Measurements from ENCODE around the gene NOX5. TPM values are rescaled to one million over a fixed set of nuclear protein-coding genes. Genes with fewer than 3 reads are reported as not detected.

The NOX5 gene
- total RNA-seq, 1 donor from 2014 or later, result not detected

- ATAC-seq (ENCODE audit: poor library complexity), result no peak
- DNase-seq, result no peak
- intact Hi-C loops (cut with DNase I), result no loop called here
Measured at GRCh38 chr15:69087366-69087976, 73.0 kb downstream of the NOX5 start.

- intact Hi-C loops (cut with DNase I), result no loop called here
- ATAC-seq (ENCODE audit: poor library complexity), result no peak
- DNase-seq, result no peak
Measured at GRCh38 chr15:69088300-69088965, 73.9 kb downstream of the NOX5 start.

DNA sequence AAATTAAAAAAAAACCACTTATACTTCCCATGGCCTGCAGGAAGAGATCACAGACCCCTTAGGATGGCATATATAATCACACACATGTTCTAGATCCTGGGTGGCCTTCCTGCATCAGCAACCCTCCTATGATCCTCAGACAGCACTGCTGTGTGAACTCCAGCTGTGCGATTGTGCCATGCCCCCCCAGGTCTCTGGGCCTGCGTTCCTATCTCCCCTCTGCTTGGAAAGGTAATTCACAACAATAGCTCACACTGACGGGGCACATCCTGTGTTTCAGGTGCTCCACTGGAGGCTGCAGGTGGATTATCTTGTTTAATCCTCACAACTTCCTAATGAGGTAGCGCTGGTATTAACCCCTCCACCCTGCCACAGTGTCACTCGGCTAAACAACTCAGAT is 74.8 kb downstream of the NOX5 start:
- ATAC-seq (ENCODE audit: poor library complexity), result no peak
- intact Hi-C loops (cut with DNase I), result no loop called here
- DNase-seq, result no peak

DNA sequence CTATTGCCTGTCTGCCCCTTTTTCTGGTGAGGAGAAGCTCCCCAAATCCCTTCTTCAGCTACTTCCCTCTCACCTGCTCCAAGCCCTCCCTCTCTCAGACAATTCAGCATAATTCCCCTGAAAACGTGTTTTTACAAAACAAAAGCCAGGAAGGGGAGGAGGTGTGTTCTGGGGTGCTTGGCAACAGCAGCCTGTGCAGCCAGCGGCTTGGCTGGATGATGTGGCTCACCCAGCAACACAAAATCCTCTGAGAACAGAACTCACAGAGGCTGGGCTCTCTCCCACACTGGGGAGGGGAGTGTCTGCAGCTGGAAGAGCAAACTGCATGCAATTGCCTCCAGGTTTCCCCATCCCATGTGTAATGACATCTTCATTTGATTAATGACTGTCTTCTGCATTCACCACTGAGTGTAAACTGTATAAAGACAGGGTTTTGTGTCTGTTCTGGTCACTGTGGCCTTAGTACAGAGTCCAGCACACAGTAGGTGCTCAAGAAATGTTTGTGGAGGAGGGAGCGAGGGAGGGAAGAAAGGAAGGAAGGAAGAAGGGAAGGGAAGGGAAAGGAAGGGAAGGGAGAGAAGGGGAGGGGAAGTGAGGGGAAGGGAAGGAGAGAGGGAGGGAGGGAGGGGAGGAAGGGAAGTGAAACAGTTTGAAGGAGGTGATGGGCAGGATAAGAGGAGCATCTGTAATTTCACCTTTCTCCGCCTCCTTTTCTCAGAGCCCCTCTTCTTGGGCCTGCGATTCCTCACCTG is 75.9 kb downstream of the NOX5 start:
- intact Hi-C loops (cut with DNase I), result no loop called here
- DNase-seq (no peak), ATAC-seq (ENCODE audit: poor library complexity) (no peak)

- DNase-seq (no peak), ATAC-seq (ENCODE audit: poor library complexity) (no peak)
- intact Hi-C loops (cut with DNase I), result no loop called here
Measured at GRCh38 chr15:69091654-69092053, 77.2 kb downstream of the NOX5 start.

DNA sequence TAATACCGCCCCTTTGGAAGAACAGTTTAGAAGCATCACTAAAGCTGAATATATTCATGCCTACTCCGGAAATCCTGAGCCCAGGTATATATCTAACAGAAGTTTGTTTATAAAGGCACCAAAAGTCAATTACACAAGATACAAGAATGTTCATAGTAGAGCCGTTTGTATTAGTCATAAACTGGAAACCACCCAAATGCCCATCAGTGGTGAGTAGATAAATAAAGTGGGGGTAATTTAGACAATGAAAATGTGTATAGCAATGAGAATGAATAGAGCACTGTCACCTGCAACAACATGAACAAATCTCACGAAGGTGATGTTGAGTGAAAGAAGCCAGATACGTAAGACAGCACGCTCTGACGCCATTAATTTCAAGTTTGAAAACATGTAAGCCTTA is 77.7 kb downstream of the NOX5 start:
- ATAC-seq (ENCODE audit: poor library complexity) (no peak), DNase-seq (no peak)
- intact Hi-C loops (cut with DNase I), result no loop called here

GRCh38 chr15:69093127-69093526 is 78.6 kb downstream of the NOX5 start:
- intact Hi-C loops (cut with DNase I), result no loop called here
- ATAC-seq (ENCODE audit: poor library complexity) (peak; percentile 29), DNase-seq (no peak)

- intact Hi-C loops (cut with DNase I), result no loop called here
- no peak for ATAC-seq (ENCODE audit: poor library complexity)
- DNase-seq, result no peak
Measured at GRCh38 chr15:69093614-69094013, 79.1 kb downstream of the NOX5 start.

DNA sequence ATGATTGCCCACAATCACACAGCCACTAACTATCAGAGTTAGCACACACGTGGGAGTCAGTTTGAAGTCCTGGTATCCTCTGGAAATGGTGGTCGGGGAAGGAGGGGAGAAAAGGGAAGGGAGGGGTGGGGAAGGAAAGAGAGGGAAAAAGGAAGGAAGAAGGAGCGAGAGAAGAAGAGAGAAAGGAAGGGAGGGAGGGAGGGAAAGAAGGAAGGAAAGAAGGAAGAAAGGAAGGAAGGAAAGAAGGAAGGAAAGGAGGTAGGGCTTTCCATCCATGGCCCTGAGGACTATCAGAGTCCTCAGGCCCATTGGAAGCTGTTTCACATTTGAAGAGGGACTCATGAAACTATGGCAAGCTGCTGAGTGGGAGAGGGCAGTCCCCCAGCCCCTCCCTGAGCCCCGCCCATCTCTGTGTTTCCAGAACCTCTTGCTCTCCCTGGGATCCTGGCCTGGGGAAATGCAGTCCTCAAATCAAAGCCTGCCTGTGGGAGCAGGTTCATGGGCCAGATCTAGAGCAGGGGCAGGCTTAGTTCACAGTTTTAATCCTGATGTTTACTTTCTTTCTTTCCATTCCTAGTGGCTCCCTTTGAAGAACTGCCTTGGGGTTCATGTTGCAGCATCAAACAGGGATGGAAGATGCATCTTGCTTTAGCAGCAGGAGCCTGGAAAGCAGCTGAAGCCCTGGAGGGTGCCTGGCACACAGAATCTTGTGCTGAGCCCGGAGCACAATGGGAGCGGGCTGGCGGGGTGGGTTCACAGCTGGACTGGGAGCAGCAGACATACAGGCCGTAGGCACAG is 79.8 kb downstream of the NOX5 start:
- intact Hi-C loops (cut with DNase I), result no loop called here
- DNase-seq (no peak), ATAC-seq (ENCODE audit: poor library complexity) (no peak)

DNA sequence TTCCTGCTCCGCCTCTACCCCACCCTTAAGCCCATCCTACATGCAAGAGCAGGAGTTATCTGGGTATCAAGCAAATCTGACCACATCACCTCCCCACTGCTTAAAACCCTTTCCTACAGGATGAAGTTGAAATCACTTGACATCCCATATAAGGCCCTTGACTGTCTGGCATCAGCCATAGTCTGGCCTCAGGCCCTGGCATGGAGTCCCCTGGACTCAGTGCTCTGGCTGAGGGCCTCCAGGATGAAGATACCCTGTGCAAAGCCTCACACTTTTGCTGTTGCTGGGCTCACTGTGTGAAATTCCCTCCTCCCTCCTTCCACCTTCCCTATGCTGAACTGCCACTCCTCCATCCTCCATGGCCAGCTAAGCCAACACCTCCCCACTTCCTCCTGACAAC is 80.8 kb downstream of the NOX5 start:
- DNase-seq (no peak), ATAC-seq (ENCODE audit: poor library complexity) (peak; percentile 36)
- intact Hi-C loops (cut with DNase I), result no loop called here

- DNase-seq (peak; percentile 50), ATAC-seq (ENCODE audit: poor library complexity) (peak; percentile 82)
- intact Hi-C loops (cut with DNase I), result no loop called here
Measured at GRCh38 chr15:69096196-69096595, 81.7 kb downstream of the NOX5 start.

- intact Hi-C loops (cut with DNase I), result no loop called here
Measured at GRCh38 chr15:69096626-69097025, 82.1 kb downstream of the NOX5 start.

DNA sequence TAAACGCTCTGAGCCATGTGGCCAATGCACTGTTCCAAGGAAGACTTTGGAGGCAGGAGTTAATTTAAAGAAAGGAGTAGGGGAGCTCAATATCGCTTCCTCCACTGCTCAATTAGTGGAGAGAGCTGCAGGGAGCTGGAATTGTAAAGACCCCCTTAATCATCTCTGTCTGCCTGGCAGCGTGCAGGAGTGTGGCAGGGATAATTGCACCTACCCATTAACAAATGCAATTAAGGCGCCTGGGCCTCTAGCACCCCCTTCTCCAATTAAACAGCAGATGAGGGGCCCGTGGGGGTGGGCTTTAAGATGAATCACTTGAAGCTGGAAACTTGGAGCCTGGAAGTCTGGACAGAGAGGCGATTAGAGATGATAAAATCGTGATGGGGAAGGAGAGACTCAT is 84.3 kb downstream of the NOX5 start:
- ATAC-seq (ENCODE audit: poor library complexity) (no peak), DNase-seq (no peak)
- intact Hi-C loops (cut with DNase I), result no loop called here

More at GRCh38 chr15:69096626-69097025, 82.1 kb downstream of the NOX5 start:
- ATAC-seq (ENCODE audit: poor library complexity), result no peak
- DNase-seq, result no peak

DNA sequence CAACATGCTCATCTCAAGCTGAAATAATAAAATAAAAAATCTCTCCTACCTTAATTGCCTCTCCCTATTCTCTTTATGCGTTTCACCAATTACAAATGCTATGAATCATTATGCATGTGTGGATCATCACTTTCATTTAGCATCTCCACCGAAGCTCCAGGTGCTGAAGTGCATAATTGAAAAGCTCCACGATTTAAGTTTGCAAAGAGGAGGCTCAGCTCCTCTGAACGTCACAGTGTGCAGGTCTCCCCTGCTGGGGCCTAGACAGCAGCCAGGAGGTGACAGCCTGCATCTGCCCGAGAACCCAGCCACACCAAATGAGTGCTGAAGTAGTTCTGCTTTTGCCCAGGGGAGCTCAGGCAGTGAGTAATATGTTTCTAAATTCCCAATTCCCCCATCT is 85.4 kb downstream of the NOX5 start:
- no peak for DNase-seq
- no peak for ATAC-seq (ENCODE audit: poor library complexity)
- intact Hi-C loops (cut with DNase I), result no loop called here

DNA sequence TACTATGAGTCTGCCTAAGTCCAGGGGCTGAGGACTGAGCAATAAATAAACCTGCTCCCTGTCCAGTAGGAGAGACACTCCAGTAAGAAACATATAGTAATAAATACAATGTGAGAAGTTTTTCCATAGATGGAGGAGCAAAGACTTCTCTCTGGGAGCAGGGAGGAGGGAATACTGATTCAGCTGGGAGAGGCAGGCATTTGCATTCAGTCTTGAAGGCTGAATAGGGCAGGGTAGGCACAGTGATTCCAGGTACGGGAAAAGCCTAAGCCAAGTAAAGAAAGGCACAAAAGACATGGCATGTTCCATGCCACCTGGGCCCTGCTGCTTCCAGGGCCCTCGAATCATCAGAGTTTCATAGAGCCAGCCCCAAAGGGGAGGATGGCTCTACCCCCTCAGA is 86.3 kb downstream of the NOX5 start:
- ATAC-seq (ENCODE audit: poor library complexity), result no peak

GRCh38 chr15:69104050-69104750 is 89.7 kb downstream of the NOX5 start:
- intact Hi-C loops (cut with DNase I), result no loop called here
- no peak for DNase-seq
- no peak for ATAC-seq (ENCODE audit: poor library complexity)

More for the DNA sequence above, 86.3 kb downstream of the NOX5 start:
- no peak for DNase-seq
- intact Hi-C loops (cut with DNase I), result no loop called here

- ATAC-seq (ENCODE audit: poor library complexity) (no peak), DNase-seq (no peak)
- intact Hi-C loops (cut with DNase I), result no loop called here
Measured at GRCh38 chr15:69105451-69105985, 91.0 kb downstream of the NOX5 start.

- intact Hi-C loops (cut with DNase I), result no loop called here
- no peak for ATAC-seq (ENCODE audit: poor library complexity)
- DNase-seq, result no peak
Measured at GRCh38 chr15:69107025-69107620, 92.6 kb downstream of the NOX5 start.
